Activated CD4-positive, CD25-positive, alpha-beta regulatory T cell treated with anti-CD3 and anti-CD28 coated beads, Interleukin-2, amount 50 U/mL, for 72 hours (primary cell): ENCODE measurements around the gene KNL1.
"Not testable (repeated sequence)": the region's sequence is repeated elsewhere in the genome, so short reads cannot be mapped to it uniquely, and the experiment has no call there.

Experiments
- DNase-seq: peaks from one replicate; pipeline ENCODE4 v3.0.0; 2021

KNL1 gene

GRCh38 chr15:40590667-40591050 is 3.4 kb upstream of the KNL1 start:
- DNase-seq = no peak

- no peak for DNase-seq
Observed at GRCh38 chr15:40591389-40591788, 2.7 kb upstream of the KNL1 start.

GRCh38 chr15:40593165-40593564 is 884 bp upstream of the KNL1 start:
- DNase-seq = no peak

- peak; percentile 64 for DNase-seq
Observed at GRCh38 chr15:40594429-40594836, 384 bp downstream of the KNL1 start.

GRCh38 chr15:40595219-40595618 is 1.2 kb downstream of the KNL1 start:
- DNase-seq = no peak

- no peak for DNase-seq
Observed at GRCh38 chr15:40595773-40596172, 1.7 kb downstream of the KNL1 start.

- DNase-seq = no peak
Observed at GRCh38 chr15:40597024-40597423, 3.0 kb downstream of the KNL1 start.

GRCh38 chr15:40598126-40598525 is 4.1 kb downstream of the KNL1 start:
- no peak for DNase-seq

GRCh38 chr15:40598672-40599071 is 4.6 kb downstream of the KNL1 start:
- DNase-seq = no peak

GRCh38 chr15:40600956-40601355 is 6.9 kb downstream of the KNL1 start:
- no peak for DNase-seq

- no peak for DNase-seq
Observed at GRCh38 chr15:40603935-40604334, 9.9 kb downstream of the KNL1 start.

GRCh38 chr15:40613080-40613479 is 19.0 kb downstream of the KNL1 start:
- DNase-seq = no peak

- DNase-seq = no peak
Observed at GRCh38 chr15:40618023-40618422, 24.0 kb downstream of the KNL1 start.

- DNase-seq = no peak
Observed at GRCh38 chr15:40618906-40619305, 24.9 kb downstream of the KNL1 start.

- no peak for DNase-seq
Observed at GRCh38 chr15:40623361-40623760, 29.3 kb downstream of the KNL1 start.

GRCh38 chr15:40630313-40630712 is 36.3 kb downstream of the KNL1 start:
- no peak for DNase-seq

GRCh38 chr15:40633178-40633577 is 39.1 kb downstream of the KNL1 start:
- no peak for DNase-seq

- no peak for DNase-seq
Observed at GRCh38 chr15:40637221-40637745, 43.2 kb downstream of the KNL1 start.

- DNase-seq = no peak
Observed at GRCh38 chr15:40639677-40640076, 45.6 kb downstream of the KNL1 start.

- DNase-seq = no peak
Observed at GRCh38 chr15:40647523-40647922, 53.5 kb downstream of the KNL1 start.

- DNase-seq = no peak
Observed at GRCh38 chr15:40650479-40650878, 56.4 kb downstream of the KNL1 start.

GRCh38 chr15:40660686-40661085 is 66.6 kb downstream of the KNL1 start:
- DNase-seq = no peak

- no peak for DNase-seq
Observed at GRCh38 chr15:40664909-40665308, 70.9 kb downstream of the KNL1 start.

- not testable (repeated sequence) for DNase-seq
Observed at GRCh38 chr15:40676290-40676689, 82.2 kb downstream of the KNL1 start.

- DNase-seq = not testable (repeated sequence)
Observed at GRCh38 chr15:40676906-40677305, 82.9 kb downstream of the KNL1 start.

GRCh38 chr15:40680151-40680550 is 86.1 kb downstream of the KNL1 start:
- no peak for DNase-seq
